ENCODE data around the gene KRT32.

The KRT32 gene

DNA sequence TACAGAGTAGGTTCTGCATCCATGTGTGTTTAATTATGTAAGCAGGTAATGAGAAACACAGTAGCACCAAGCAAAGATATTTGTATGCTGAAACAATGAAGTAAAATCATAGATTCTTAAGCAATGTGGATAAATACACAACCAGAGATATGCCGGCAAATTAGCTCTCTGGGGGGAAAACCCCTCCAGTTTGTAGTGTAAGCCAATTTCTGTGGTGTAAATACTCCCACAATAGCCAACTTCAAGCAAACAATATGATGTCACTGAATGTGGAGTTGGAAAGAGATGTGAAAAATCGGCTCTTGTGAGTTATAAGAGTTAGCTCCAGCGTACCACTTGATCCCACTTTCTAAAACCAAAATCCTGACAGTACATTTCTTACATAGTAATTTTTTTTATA lies 22.5 kb downstream of the KRT32 start (continued):
- TF ChIP-seq, protein P1, sequence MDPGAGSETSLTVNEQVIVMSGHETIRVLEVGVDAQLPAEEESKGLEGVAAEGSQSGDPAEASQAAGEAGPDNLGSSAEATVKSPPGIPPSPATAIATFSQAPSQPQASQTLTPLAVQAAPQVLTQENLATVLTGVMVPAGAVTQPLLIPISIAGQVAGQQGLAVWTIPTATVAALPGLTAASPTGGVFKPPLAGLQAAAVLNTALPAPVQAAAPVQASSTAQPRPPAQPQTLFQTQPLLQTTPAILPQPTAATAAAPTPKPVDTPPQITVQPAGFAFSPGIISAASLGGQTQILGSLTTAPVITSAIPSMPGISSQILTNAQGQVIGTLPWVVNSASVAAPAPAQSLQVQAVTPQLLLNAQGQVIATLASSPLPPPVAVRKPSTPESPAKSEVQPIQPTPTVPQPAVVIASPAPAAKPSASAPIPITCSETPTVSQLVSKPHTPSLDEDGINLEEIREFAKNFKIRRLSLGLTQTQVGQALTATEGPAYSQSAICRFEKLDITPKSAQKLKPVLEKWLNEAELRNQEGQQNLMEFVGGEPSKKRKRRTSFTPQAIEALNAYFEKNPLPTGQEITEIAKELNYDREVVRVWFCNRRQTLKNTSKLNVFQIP (CRISPR knock-in tag; IDR thresholded peaks at IDR 0.05; ENCODE audit: borderline replicate concordance, low read depth) = no peak
- TF ChIP-seq CSDC2 (CRISPR knock-in tag; IDR thresholded peaks at IDR 0.05) = no peak
- no peak for TF ChIP-seq PPARA (CRISPR knock-in tag; IDR thresholded peaks at IDR 0.05; ENCODE audit: borderline replicate concordance)
- TF ChIP-seq ZNF565 (CRISPR knock-in tag; conservative IDR thresholded peaks at IDR 0.05; ENCODE audit: low read depth) = no peak
- no peak for TF ChIP-seq ESRRG (CRISPR knock-in tag; IDR thresholded peaks at IDR 0.05)
- TF ChIP-seq, protein P2, sequence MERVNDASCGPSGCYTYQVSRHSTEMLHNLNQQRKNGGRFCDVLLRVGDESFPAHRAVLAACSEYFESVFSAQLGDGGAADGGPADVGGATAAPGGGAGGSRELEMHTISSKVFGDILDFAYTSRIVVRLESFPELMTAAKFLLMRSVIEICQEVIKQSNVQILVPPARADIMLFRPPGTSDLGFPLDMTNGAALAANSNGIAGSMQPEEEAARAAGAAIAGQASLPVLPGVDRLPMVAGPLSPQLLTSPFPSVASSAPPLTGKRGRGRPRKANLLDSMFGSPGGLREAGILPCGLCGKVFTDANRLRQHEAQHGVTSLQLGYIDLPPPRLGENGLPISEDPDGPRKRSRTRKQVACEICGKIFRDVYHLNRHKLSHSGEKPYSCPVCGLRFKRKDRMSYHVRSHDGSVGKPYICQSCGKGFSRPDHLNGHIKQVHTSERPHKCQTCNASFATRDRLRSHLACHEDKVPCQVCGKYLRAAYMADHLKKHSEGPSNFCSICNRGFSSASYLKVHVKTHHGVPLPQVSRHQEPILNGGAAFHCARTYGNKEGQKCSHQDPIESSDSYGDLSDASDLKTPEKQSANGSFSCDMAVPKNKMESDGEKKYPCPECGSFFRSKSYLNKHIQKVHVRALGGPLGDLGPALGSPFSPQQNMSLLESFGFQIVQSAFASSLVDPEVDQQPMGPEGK (CRISPR knock-in tag; IDR thresholded peaks at IDR 0.05; ENCODE audit: borderline replicate concordance) = no peak
- TF ChIP-seq RARB (CRISPR knock-in tag; IDR thresholded peaks at IDR 0.05) = no peak
- TF ChIP-seq SNAI2 (CRISPR knock-in tag; IDR thresholded peaks at IDR 0.05) = no peak
- TF ChIP-seq ZFP30 (CRISPR knock-in tag; IDR thresholded peaks at IDR 0.05) = no peak

DNA sequence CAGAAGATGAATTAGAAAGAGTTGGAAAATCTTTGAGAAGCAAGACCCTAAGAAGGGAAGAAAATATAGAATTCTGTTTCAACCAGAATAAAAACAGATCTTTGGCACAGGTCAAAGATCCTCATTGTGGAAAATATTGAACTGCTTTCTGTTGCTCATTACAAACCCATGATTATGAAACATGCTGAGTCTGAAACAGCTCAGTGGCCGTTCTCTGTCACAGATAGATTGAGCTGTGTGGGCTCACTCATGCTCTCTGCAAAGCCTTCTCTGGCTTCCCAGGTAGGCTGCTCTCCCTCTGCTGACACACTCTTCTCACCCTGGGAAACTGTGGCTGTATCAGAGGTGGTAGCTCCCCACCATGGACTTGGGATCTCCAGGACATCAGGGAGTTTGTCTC lies 23.0 kb downstream of the KRT32 start:
- TF ChIP-seq ISL1 (CRISPR knock-in tag; IDR thresholded peaks at IDR 0.05) (no peak), TCF4 (CRISPR knock-in tag; IDR thresholded peaks at IDR 0.05; ENCODE audit: borderline replicate concordance) (no peak), TOX (CRISPR knock-in tag; IDR thresholded peaks at IDR 0.05; ENCODE audit: borderline replicate concordance) (no peak), SNAI2 (CRISPR knock-in tag; IDR thresholded peaks at IDR 0.05) (no peak)
- TF ChIP-seq, protein P2 (CRISPR knock-in tag; IDR thresholded peaks at IDR 0.05; ENCODE audit: borderline replicate concordance) = no peak
- TF ChIP-seq, protein P3, sequence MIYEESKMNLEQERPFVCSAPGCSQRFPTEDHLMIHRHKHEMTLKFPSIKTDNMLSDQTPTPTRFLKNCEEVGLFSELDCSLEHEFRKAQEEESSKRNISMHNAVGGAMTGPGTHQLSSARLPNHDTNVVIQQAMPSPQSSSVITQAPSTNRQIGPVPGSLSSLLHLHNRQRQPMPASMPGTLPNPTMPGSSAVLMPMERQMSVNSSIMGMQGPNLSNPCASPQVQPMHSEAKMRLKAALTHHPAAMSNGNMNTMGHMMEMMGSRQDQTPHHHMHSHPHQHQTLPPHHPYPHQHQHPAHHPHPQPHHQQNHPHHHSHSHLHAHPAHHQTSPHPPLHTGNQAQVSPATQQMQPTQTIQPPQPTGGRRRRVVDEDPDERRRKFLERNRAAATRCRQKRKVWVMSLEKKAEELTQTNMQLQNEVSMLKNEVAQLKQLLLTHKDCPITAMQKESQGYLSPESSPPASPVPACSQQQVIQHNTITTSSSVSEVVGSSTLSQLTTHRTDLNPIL (CRISPR knock-in tag; IDR thresholded peaks at IDR 0.05; ENCODE audit: low read depth) = no peak
- no peak for ATAC-seq

DNA sequence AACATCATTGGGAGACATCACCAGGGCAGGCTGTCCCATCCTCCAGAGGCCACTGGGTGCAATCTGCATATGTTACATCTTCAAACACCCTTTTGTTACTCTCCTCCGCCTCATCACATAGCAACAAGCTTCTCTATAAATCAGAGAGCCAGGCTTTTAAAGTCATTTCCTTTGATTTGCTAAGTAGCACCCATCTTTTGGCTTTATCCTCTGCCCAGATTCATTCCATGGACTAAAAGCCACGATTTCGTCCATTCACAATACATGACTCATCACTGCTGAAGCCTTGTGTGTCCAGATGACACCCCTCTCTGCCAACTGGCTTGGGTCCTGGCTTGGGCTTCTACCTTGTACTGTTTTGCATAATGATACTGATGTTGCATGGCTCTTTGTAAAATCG lies 24.4 kb downstream of the KRT32 start:
- no peak for TF ChIP-seq ZFP30 (CRISPR knock-in tag; IDR thresholded peaks at IDR 0.05)
- no peak for TF ChIP-seq BACH2 (CRISPR knock-in tag; IDR thresholded peaks at IDR 0.05; ENCODE audit: borderline replicate concordance)
- no peak for TF ChIP-seq RARB (CRISPR knock-in tag; IDR thresholded peaks at IDR 0.05)
- TF ChIP-seq TCF4 (CRISPR knock-in tag; IDR thresholded peaks at IDR 0.05; ENCODE audit: borderline replicate concordance) = no peak
- TF ChIP-seq, protein P4, sequence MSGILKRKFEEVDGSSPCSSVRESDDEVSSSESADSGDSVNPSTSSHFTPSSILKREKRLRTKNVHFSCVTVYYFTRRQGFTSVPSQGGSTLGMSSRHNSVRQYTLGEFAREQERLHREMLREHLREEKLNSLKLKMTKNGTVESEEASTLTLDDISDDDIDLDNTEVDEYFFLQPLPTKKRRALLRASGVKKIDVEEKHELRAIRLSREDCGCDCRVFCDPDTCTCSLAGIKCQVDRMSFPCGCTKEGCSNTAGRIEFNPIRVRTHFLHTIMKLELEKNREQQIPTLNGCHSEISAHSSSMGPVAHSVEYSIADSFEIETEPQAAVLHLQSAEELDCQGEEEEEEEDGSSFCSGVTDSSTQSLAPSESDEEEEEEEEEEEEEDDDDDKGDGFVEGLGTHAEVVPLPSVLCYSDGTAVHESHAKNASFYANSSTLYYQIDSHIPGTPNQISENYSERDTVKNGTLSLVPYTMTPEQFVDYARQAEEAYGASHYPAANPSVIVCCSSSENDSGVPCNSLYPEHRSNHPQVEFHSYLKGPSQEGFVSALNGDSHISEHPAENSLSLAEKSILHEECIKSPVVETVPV (CRISPR knock-in tag; IDR thresholded peaks at IDR 0.05) = no peak
- TF ChIP-seq SNAI2 (CRISPR knock-in tag; IDR thresholded peaks at IDR 0.05) = no peak
- TF ChIP-seq, protein P5, sequence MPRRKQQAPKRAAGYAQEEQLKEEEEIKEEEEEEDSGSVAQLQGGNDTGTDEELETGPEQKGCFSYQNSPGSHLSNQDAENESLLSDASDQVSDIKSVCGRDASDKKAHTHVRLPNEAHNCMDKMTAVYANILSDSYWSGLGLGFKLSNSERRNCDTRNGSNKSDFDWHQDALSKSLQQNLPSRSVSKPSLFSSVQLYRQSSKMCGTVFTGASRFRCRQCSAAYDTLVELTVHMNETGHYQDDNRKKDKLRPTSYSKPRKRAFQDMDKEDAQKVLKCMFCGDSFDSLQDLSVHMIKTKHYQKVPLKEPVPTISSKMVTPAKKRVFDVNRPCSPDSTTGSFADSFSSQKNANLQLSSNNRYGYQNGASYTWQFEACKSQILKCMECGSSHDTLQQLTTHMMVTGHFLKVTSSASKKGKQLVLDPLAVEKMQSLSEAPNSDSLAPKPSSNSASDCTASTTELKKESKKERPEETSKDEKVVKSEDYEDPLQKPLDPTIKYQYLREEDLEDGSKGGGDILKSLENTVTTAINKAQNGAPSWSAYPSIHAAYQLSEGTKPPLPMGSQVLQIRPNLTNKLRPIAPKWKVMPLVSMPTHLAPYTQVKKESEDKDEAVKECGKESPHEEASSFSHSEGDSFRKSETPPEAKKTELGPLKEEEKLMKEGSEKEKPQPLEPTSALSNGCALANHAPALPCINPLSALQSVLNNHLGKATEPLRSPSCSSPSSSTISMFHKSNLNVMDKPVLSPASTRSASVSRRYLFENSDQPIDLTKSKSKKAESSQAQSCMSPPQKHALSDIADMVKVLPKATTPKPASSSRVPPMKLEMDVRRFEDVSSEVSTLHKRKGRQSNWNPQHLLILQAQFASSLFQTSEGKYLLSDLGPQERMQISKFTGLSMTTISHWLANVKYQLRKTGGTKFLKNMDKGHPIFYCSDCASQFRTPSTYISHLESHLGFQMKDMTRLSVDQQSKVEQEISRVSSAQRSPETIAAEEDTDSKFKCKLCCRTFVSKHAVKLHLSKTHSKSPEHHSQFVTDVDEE (CRISPR knock-in tag; IDR thresholded peaks at IDR 0.05) = no peak
- TF ChIP-seq, protein P2 (CRISPR knock-in tag; IDR thresholded peaks at IDR 0.05; ENCODE audit: borderline replicate concordance) = no peak
- TF ChIP-seq ZFP3 (CRISPR knock-in tag; IDR thresholded peaks at IDR 0.05) = no peak
- no peak for TF ChIP-seq ZNF565 (CRISPR knock-in tag; conservative IDR thresholded peaks at IDR 0.05; ENCODE audit: low read depth)
- no peak for TF ChIP-seq OSR1 (CRISPR knock-in tag; IDR thresholded peaks at IDR 0.05)
- TF ChIP-seq ARNTL (CRISPR knock-in tag; IDR thresholded peaks at IDR 0.05; ENCODE audit: borderline replicate concordance, low read depth) = no peak
- no peak for TF ChIP-seq ISL1 (CRISPR knock-in tag; IDR thresholded peaks at IDR 0.05)
- no peak for ATAC-seq

Data from SK-N-SH treated with all-trans-retinoic acid at 6 μM for 48 hours (cell line).